Posterior vena cava (tissue), 2 donors: ENCODE data around the gene NR6A1. TPM values are rescaled to one million over a fixed set of nuclear protein-coding genes. Genes with fewer than 3 reads are reported as not detected.
"Not testable (repeated sequence)": the region's sequence is repeated elsewhere in the genome, so short reads cannot be mapped to it uniquely, and the experiment has no call there.

Experiments
- DNase-seq: peaks from one replicate; pipeline ENCODE4 v3.0.0-alpha.2; 2020; ENCODE audit warnings: low spot score
- intact Hi-C, 2 donors: fragments of 100-400 bp; cut with DNase I; formaldehyde crosslinking; loops; one replicate each; pipeline versions ENCODE4 v1.14.1 to v1.14.2; 2022 to 2023
- total RNA-seq, 2 donors: library from RNA; stranded (reverse); fragmentation: NEBNext Ultra II Directional; extraction: Animal tissue kit (Norgen Biotek cat#: 25700); gene quantifications; one replicate each; pipeline ENCODE4 v1.2.1, GENCODE V29; 2021
- donor health status: DM: yes; HTN: yes; CAD: no.
- donor health status: DM: yes; HTN: yes; CAD: no.

The NR6A1 gene
- total RNA-seq, 2 donors from 2014 or later, result 0.23 to 0.76 TPM

DNA sequence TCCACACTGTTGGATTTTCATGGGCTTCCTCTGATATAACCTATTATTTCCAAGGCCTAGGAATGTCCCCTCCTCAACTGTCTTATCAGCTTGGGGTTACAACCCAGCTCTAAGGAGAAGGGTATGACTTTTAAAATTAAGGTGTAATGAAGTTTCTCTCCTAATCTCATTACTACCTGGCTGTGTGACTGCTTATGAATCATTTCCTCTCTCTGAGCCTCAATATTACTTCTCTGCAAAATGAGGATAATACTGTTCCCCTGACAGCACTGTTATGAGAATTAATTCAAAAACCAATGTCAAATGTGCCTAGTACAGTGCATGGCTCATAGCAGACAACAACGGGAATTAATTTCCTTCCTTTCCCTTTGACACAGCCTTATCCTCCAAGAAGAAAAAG is 118.9 kb downstream of the NR6A1 start:
- intact Hi-C loops, result no loop called here
- no peak for DNase-seq

DNA sequence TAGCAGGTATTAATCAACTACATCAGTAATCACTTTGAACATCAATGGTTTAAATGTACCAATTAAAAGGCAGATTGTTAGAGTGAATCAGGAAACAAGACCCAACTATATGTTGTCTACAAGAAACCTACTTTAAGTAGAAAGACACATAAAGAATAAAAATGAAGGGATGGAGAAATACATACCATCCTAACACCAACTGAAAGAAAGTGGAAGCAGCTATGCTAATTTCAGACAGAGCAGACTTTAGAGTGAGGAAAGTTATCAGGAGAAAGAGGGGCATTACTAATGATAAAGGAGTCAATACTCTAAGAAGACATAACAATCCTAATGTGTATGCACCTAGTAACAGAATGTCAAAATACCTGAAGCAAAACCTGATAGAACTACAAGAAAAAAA is 125.8 kb downstream of the NR6A1 start:
- no peak for DNase-seq
- intact Hi-C loops, result no loop called here

DNA sequence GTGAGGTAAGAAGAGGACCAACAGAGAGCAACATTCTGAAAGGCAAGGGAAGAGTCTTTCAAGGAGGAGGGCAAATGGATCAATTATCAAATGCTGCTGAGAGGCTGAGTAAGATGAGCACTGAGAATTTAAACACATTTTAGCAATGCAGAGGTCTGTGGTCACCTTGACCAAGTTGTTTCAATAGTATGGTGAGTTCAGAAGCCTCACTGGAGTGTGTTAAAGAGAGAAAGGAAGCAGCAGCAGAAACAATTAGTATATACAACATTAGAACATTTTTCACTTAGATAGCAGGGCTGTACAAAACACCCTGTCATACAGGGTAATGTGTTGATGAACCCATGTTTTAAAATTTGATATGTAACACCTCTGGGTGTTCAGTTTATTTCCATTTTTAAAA is 131.5 kb downstream of the NR6A1 start:
- intact Hi-C loops, result no loop called here
- DNase-seq, result no peak

DNA sequence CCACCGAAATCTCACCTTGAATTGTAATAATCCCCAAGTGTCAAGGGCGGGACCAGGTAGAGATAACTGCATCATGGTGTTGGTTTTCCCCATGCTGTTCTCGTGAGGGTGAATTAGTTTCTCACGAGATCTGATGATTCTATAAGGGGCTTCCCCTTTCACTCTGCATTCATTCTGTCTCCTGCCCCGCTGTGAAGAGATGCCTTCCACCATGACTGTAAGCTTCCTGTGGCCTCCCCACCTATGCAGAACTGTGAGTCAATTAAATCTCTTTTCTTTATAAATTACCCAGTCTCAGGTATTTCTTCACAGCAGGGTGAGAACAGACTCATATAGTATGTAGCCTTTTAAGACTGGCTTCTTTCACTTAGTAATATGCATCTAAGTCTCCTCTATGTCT is 135.8 kb downstream of the NR6A1 start:
- intact Hi-C loops, result no loop called here
- no peak for DNase-seq

DNA sequence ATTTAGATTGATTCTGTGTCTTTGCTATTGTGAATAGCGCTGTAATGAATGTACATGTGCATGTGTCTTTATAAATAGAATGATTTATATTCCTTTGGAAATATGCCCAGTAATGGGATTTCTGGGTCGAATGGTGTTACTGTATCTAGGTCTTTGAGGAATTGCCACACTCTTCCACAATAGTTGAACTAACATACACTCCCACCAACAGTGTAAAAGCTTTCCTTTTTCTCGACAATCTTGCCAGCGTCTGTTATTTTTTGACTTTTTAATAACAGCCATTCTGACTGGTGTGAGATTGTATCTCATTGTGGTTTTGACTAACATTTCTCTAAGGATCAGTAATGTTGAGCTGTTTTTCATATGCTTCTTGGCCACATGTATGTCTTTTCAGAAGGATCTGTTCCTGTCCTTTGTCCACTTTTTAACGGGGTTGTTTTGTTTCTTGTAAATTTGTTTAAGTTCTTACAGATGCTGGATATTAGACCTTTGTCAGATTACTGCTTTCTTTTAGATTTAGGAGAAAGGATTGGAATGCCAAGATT is 139.0 kb downstream of the NR6A1 start:
- no peak for DNase-seq
- intact Hi-C loops, result no loop called here

DNA sequence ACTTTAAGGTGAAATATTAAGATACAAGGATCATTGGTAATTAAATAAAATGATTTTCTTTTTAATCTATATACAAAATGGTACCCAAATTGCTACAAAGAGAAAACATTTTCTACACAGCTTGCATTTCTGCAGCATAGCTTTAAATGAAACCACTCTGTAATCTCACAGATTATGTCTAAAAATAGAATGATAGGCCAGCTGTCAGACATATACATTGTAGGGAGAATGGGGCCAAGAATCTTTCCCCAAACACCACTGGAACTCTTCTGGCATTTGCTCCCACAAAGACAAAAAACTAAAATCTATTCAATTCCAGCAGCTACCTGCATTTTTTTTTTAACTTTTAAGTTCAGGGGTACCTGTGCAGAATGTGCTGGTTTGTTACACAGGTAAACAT is 139.8 kb downstream of the NR6A1 start:
- intact Hi-C loops, result no loop called here
- DNase-seq, result no peak

DNA sequence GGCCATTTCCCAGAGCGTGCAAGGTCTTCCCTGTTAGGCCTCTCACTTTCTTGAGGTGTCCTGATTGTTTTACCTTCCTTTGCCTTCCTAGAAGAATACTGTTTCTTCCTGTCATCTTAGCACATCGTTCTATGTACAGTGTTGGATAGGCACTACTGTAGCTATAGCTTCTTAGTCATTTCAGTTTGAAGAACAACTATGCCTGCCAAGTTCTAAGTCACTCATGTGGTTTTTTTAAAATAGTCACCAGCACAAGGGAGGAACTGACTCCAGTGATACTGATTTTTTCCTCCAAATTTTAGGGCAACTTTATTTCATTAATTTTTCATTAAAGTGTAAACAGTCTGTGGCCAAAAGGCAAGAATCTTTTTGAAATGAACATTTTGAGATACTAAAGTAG is 141.5 kb downstream of the NR6A1 start:
- intact Hi-C loops, result no loop called here
- DNase-seq, result no peak

DNA sequence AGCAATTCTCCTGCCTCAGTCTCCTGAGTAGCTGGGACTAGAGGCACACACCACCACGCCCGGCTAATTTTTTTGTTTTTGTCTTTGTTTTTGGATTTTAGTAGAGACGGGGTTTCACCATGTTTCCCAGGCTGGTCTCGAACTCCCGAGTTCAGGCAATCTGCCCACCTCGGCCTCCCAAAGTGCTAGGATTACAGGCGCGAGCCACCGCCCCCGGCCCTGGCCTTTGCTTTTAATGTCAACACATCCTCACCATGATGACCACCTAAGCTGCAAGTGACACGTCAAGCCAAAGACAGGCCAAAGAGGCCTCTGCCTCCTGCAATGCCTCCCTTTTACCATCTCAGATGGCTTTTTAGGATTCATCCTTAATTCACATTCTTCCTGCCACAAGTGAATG is 142.4 kb downstream of the NR6A1 start:
- intact Hi-C loops, result no loop called here
- DNase-seq, result no peak

DNA sequence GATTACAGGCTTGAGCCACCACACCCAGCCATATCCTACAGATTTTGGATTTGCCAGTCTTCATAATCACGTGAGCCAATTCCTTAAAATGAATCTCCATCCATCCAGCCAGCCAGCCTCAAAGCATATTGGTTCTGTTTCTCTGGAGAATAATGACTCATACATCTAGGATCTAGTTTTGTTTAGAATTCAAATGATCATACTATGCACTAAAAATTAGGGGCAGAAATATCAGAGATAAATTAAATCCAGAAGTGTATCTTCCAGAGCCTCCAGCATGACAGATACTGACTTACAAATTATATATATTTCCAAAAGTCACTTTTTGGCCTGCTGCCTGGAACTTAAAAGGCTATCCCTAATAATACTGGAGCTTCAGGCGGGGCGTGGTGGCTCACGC is 144.8 kb downstream of the NR6A1 start:
- no peak for DNase-seq
- intact Hi-C loops, result no loop called here

DNA sequence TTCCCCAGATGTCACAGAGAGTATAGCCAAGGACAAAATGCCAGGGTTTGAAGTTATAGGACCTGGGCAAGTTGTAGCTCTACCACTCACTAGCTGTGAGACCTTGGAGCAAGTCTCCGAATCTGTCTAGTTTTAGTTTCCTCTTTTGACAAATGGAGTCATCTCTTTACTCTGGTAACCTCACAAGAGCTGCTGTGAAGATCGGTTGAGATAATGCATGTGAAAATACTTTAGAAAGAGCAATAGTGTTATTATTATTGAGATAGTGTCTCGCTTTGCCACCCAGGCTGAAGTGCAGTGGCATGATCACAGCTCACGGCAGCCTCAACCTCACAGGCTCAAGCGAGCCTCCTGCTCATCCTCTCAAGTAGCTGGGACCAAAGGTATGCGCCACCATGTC is 146.0 kb downstream of the NR6A1 start:
- no peak for DNase-seq
- intact Hi-C loops, result no loop called here

DNA sequence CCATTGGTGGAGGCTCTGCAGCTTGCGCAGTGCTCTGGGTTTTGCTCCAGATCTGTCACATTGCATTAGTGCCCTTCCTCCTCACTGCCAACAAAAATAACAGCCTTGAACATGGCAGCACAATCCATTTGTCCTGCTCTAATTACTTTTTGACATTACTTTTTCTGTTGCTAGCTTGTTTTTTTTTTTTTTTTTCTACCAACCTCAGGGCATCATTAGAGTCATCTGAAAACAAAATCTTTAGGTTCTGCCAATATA is 146.4 kb downstream of the NR6A1 start:
- intact Hi-C loops, result no loop called here
- DNase-seq, result no peak

DNA sequence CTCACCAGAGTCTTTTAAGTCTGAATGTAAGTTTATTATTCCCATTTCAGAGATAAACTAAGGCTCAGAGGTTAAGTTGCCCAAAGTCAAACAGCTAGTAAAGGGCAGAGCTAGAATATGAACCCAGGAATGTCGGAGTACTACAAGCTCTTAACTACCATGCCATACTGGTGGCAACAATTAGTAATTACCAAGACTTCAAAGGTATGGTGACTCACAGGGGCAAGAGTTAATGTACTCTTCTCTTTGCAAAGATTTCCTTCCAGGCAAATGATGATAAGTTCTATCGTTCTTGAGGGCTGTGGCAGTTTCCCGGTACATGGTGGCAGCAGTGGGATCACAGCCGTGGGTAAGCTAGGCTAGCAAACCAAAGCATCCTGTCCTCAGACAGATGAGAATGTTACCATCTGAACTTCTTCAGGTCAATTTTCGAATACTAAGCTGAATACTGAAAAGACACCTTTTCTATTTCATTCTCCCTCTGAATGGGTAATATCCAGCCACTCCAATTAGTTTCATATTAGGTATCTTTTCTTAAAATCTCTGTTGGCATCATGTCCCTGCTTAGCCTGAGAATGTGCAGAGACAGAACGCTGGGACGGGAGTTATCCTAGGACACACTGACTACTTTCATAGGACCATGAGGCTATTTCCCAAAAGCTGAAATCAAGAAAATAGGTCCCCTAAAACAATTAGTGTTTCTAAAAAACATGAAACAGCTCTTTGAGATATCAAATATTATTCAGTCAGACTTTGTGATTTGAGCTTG is 147.0 kb downstream of the NR6A1 start:
- DNase-seq, result no peak
- intact Hi-C loops, result no loop called here

DNA sequence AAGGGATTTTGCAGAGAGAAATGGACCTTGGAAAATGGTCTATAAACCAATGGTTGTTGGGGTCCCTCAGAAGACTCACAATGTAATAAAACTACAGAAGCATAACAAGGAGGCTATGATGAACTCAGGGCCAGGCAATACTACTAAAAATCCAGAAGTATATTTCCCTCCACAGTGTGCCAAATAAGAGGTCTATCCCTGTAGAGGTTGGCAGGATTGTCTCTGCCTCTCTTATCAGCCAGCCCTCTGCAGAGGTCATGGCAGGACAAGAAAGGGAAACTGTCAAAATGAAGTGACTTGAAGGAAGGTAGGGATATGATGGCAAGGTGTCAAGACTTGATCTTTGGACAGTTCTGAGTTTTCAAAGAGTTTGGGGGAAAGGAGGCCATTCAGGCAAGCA is 148.2 kb downstream of the NR6A1 start:
- intact Hi-C loops, result no loop called here
- DNase-seq, result no peak

DNA sequence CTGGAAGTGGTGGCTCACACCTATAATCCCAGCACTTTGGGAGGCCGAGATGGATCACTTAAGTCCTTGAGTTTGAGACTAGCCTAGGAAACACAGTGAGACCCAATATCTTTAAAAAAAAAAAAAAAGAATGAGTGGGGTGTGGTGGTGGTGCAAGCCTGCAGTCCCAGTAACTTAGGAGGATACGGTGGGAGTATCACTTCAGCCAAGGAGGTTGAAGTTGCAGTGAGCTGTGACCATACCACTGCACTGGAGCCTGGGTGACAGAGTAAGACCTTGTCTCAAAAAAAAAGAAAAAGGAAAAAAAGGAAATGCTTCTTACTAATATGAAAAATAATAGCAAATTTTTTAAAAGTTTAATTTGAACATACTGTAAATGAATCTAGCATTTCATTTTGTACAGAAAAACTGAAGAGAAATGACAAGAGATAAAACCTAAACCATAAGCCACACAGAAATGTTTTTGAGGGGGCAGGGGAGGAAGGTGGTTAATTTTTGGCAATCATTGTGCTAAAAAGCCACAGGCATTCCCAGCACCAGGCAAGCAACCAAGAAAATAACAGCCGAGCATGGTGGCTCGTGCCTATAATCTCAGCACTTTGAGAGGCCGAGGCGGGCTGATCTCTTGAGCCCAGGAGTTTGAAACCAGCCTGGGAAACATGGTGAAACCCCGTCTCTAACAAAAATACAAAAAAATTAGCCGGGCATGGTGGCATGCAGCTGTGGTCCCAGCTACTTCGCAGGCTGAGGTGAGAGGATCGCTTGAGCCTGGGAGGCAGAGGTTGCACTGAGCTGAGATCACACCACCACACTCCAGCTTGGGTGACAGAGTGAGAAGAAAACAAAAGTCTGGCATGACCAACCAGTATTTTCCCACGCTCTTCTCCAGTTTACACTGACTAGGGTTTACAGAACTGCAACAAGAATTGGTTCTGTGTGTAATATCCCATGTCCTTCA is 149.5 kb downstream of the NR6A1 start:
- intact Hi-C loops, result no loop called here
- DNase-seq, result no peak

DNA sequence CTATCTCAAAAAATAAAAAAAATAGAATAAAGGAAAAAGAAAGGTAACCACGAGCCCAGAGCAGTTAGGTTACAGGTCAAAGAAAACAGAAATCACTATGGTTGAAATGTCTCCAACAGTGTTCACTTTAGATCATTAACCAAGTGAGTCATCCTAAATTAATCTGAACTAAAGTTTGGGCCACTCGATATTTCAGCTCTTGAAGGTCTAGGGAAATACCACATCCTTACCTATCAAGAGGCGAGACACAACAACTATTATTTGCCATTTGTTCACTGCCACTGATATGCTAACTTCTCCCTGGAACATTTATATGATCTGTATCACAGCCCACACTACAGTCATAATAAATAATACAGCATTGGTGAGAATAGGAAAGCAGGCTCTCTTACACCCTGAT is 152.6 kb downstream of the NR6A1 start:
- intact Hi-C loops, result loop anchor here (10.0 kb wide), 1 partner anchor 96 kb away; no protein-coding TSS in a partner anchor
- DNase-seq, result no peak

DNA sequence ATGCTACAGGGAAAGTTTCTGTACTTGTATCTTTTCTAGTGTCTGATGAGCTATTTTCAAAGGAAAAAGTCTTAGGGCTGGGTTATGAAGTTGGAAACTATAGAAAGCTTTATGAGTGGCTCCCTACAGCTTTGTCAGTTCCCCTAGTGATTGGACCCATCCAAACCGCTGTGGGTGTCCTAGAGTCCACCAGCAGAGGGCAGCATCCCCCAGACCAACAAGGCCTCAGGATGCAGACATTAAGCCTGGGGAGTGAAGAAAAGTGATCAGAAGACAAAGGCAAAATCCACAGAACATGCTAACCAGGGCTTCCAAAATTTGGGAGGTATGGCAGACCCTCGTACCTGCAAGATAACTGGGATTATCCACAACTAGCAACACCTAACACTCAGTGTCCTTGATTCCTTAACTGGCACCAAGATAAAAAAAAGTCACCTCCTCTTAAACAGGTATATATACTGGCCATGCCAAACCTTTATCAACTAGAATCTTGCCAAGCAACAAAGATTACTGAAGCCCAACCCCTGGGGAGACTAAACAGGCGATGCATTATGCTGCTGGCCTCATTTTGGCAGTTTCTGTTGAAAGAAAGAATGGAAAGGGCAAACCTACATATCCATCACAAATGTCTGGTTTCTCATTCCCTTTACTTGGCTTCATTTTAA is 153.5 kb downstream of the NR6A1 start:
- intact Hi-C loops, result loop anchor here (10.0 kb wide), 1 partner anchor 97 kb away; no protein-coding TSS in a partner anchor
- DNase-seq, result peak; percentile 93

DNA sequence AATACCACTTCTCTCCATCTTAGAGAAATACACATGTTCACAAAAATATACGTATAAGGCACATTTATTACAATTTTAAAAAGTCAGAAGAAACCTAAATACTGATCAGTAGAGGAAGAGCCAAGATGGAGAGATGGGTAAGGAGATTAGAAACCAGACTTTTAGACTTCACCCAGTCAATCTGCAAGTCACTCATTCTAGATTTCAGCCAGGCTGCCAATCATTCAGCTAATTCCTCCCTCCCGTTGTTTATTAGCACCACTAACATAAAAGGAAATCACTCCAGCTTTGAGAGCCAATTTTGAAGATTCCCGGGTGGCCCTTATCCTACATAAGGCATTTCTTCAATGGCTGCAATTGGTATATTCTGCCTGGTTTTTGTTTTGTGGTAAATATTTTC is 154.2 kb downstream of the NR6A1 start:
- no peak for DNase-seq
- intact Hi-C loops, result loop anchor here (10.0 kb wide), 1 partner anchor 98 kb away; no protein-coding TSS in a partner anchor

DNA sequence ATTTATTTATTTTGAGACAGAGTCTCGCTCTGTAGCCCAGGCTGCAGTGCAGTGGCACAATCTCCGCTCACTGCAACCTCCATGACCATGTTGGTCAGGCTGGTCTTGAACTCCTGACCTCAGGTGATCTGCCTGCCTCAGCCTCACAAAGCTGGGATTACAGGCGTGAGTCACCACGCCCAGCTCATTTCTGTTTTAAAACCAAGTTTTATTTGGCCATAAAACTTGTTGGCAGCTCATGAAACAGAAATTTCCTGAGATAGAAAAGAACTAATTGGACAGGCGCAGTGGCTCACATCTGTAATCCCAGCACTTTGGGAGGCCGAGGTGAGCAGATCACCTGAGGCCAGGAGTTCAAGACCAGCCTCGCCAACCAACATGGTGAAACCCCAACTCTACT is 155.3 kb downstream of the NR6A1 start:
- intact Hi-C loops, result loop anchor here (10.0 kb wide), 1 partner anchor 99 kb away; no protein-coding TSS in a partner anchor
- DNase-seq, result not testable (repeated sequence)

DNA sequence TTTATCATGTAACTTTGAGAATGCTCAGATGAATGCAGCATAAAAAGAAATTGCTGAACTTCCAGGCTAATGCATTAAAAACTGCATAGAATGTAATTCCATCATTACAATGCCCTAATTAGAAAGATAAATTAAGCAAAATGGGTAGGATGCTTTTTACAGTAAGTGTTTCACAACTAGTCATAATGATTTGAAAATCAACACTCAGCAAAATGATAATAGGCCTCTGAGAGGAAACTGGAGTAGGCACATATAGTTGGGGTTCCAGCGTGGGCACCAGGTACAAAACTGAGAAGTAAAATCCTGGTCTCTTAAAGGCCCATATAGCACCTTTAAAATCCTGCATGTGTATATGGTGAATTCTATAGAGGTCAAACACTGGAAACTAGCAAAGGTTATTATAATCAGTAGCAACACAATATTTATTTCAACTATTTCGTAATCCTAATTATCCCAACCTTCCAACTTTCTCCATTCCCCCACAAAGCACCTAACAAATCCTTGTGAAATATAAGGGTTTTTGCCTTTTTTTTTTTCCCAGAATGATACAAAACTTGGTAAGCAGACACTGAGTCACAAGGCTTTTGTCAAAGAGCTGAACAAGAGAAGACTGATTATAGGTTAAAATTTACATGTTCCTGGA is 155.9 kb downstream of the NR6A1 start:
- DNase-seq, result no peak
- intact Hi-C loops, result loop anchor here (10.0 kb wide), 1 partner anchor 100 kb away; no protein-coding TSS in a partner anchor
